GM19099 (cell line): ENCODE data around the gene LBH.

Source experiments
- POLR2A ChIP-seq: IDR thresholded peaks from 3 replicates; pipeline ENCODE4 v1.6.1; 2011; ENCODE audit warnings: low read depth; ENCODE audit not compliant: insufficient read length; ENCODE audit errors: extremely low read depth

Gene LBH

DNA sequence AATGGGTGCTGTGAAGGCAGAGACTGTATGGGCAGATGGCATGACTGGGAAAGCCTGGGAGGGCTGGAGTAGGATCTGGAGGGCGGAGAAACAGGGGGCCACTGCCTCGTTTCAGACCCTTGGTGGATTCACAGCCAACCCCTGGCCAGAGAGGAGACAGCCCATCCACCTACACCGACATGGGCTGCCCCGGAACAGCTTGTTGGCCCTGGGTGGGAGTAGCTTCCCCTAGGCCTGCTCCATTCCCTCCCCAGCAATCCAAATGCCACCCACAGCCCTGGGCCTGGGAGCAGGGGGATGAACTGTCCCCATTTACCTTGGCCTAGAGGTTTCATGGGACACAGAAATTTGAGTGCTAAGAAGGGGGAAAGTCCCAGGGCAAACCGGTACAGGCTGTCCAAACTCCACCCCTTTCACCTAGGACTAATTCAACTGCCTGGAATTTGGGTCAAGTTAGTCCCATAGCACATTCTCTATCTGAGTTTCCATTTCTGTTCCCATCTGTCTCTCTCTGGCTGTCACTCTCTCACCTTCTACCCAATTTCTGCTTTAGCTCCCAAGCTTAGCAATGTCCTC is 37.0 kb downstream of the LBH start:
- TF ChIP-seq POLR2A, result no peak

DNA sequence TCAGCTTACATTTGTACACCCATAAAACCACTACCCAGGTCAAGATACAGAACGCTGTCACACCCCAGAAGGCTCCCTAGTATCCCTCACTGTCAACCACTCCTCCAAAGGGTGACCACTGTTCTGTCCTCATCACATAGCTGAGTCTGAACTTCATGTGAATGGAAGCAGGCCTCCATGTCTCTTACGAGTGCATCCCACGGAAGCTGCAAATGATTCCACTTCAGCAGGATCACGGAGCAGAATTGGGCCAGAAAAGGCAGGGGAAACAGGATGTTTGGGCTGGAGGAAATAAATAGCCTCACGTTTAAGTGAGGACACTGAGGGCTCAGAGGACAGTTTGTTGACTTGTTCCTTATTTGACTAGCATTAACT is 38.4 kb downstream of the LBH start:
- TF ChIP-seq POLR2A, result no peak

DNA sequence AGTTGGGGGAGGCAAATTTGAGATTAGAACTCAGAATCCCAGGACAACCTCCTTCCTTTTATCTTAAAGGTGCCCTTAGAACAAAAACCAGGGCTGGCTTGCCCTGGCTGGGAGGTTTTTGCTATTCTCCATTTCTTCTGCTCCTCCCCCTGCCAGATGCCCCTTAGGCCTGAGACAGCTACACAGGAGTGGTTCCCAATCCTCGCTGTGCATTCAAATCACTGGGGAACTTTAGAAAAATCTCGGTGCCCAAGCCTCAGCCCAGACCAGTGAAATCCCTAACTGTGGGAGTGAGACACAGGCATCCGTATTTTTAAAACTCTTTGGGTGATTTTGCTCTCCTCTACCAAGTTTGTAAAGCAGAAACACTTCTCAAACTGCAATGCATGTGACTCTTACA is 38.8 kb downstream of the LBH start:
- TF ChIP-seq POLR2A, result no peak

DNA sequence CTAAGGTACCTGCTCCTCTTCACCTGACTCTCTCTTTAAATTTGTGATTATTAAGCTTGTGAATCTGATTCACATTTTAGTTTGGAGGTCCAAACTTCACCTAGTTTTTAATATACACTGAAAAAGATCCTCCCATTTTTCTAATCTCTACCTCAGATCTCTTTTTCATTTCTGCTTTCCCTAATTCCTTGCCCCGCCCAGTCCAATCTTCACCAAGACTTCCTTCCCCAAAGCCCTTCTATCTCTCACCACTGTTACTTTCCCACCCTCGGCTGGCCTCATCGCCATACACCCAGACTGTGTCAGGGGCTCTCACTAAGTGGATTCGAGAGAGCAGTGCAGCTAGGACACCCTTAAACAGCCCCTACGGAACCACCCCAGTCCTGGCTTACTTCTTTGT is 40.0 kb downstream of the LBH start:
- no peak for TF ChIP-seq POLR2A

DNA sequence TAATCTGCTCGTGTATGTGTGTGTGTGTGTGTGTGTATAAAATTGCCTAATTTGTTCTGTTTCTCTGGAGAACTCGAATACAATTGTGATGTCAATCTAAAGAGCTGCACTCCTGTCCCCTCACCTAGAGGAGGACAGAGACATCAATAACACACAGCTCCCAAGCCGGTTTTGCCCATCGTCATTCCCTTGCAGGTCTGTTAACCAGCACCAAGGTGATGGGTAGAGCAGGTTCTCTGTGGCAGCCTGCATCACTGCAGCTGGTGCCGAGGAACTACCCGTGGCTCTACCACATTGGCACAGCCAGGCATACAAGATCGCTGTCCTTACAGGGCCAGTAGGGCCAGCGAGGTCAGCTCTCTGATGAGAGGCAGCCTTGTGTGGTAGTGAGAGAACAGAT is 41.0 kb downstream of the LBH start:
- TF ChIP-seq POLR2A, result no peak

DNA sequence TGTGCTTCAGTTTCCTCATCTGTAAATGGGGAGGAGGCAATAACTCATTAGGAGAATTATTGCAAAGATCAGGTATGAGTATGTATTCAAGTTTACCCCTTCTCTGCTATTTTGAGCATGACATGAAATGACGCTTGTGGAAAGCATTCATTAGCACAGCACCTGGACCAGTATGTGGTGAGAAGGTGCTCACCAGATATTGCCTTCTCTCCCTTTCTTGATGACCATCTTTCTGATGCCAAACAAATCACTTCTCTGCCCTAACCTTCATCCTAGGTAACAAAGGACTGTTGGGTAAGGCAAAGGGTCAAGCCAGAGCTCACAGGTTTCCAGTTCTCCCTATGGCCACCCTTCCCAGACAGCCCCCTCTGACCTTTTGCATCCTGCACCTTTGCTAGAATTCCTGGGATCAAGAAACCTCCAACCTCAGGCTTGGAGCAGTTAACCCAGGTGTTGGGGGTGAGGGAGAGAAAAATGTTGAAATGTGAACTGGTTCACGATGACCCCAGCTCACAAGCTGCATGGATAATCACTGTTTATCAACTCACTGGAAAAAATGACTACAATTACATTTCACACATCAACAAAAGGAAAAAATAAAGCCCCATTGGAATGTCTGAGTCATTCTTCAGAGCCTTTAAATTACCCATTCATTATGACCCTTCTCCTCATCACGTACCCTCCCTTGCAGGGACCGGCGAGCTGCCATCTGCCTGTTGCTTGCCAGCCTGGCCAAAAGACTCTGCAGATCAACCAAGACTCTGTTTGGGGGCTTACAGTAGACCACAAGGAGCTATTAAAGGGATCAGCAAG is 41.6 kb downstream of the LBH start:
- TF ChIP-seq POLR2A, result no peak

DNA sequence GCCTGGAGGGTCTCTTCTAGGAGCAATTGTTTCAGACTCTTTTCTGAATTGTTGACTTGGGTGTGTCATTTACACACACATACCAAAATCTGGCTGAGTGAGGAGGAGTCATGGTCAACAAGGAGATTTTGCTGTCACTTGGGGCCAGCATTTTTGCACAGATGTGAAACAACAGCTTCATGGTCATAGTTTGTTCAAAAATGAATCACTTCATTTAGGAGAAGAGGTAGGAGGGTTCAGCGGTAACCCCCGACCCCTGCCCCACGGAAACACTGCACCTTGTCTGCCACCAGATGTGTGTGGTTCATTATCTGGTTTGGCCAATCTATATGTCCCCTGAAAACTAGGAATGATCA is 42.2 kb downstream of the LBH start:
- no peak for TF ChIP-seq POLR2A

DNA sequence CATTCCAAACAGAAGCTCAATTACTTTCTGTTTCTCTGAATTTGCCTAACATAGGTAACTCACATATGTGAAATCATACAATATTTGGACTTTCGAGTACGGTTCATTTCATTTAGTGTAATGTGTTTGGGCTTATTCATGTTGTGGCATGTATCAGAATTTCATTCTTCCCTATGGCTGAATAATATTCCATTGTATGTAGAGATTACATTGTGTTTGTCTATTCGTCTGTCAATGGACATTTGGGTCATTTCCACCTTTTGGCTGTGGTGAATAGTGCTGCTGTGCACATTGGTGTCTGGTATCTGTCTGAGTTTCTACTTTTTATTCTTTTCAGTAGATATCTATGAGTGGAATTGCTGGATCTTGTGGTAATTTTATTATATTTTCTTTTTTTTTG is 43.9 kb downstream of the LBH start:
- no peak for TF ChIP-seq POLR2A

DNA sequence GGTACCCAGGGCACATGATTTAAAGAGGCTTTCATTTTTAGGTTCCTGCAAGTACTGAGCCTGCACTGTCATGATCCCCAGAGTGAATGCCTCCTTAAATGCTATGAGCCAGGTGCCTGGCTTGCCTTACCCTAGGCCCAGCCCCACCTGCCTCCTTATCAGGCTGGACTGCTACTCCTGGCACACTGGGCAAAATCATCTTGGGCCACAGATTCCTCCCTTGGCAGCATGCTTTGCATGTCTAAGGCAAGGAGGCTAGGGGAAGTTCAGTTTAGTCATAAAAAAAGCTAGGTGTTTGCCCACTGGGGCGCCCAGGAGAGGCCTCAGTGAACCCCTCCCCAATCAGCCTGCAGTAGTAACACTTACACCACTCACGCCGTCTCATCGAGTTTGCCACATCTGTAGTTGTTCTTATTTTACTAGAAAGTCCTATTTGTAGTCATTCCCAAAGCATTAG is 45.1 kb downstream of the LBH start:
- TF ChIP-seq POLR2A, result no peak

DNA sequence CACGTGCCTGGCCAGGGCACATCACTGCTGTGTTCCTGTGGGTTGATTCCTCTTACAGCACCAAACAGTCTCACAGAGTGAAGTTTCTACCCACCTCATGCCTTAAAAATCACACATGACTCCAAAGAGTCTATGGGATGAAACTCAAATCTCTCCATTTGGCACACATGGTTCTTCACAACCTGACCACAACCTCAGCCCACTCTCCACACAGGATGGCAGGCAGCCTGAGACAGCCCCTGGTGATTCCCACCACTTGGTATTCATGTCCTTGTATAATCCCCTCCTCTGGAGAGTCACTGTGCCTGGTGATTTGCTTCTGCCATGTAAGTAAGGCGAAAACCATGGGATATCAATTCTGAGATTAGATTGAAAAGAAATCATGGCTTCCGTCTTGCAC is 46.2 kb downstream of the LBH start:
- TF ChIP-seq POLR2A, result no peak

DNA sequence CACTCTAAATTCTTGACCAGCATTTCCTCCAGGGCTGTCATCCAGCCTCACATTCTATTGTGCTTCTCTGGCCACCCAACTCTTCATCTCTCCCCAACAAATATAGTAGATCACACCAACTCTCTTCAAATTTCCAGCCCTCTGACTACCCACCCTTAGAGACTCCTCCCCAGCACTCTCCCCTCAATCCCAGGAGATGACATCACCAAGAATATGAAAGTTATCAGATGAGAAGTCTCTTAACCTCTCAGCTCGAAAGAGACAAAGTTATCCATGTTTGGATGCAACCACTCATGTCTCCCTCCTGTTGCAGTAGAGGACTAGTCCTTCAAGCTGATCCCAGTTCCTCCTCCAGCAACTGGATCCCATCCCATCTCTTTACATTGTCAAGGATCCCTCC is 47.1 kb downstream of the LBH start:
- TF ChIP-seq POLR2A, result no peak

DNA sequence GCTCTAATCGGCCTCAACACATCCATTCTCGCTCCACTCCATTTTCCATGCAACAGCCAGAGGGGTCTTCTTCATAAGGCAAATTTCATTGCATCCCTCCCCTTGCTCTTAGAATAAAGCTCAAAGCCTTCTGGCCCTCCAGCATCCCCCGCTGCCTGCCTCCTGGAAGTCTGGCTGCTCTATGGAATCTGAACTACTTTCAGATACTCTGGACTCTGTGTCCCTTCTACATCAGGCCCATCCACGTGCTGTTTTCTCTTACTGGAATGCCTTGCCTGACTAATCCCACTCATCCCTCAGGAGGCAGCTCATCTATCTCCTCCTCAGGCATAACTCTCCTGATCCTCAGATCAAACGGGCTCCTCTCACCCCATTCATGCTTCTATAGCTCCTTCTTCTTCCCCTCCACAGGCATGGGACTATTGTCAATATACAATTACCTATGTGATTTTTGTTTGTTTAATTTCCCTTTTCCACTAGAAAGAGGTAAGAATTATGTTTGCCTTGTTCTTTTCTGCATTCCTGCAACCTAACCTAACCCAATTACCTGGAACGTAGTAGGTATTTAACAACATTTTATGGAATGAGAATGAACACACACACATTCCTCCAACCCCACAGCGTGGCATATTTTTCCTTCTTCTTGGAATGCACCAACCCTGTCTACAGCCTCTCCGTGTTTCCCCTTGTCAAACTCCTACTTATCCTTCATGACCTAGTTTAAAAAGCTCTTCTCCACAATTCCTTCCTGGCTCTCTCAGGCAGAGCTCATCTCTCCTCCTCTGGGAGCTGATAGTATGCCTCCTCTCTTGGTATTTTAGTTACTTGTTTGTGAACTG is 49.5 kb downstream of the LBH start:
- TF ChIP-seq POLR2A, result no peak

DNA sequence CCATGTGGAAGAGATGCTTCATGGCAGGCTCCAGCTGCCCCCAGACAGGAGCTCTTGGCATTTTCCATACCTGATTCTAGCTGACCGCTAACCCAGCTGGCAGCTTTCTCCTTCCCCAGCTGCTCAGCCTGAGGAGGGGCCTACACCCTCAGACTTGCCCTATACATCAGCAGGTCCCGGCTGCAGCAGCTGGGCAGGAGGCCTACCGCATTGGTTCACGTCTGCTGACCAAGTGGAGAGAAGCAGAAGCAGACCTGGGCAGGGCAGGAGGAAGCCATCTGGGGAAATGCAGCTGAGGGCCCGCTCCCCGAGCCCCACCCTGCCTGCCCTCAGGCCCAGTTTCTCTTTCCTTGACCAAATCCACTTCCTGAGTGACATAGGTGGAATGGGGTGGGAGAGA is 50.7 kb downstream of the LBH start:
- no peak for TF ChIP-seq POLR2A

DNA sequence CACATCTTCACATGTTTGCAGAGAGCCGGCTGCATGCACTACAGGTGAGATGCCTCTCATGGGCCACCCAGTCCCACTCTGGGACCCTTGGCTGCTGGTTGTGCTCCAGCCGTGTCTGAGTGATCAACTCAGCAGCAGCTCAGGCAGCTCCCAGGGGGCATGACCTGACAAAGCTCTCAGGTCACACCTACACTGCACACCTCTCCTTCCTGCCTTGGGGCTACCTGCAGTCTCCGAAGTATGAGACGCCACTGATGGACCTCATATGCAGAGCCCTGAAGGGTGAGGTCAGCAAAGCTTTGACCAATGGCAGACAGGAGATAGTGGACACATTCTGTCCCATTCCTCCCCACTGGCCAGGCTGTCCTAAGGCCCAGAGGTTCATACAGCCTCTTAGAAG is 51.4 kb downstream of the LBH start:
- no peak for TF ChIP-seq POLR2A

DNA sequence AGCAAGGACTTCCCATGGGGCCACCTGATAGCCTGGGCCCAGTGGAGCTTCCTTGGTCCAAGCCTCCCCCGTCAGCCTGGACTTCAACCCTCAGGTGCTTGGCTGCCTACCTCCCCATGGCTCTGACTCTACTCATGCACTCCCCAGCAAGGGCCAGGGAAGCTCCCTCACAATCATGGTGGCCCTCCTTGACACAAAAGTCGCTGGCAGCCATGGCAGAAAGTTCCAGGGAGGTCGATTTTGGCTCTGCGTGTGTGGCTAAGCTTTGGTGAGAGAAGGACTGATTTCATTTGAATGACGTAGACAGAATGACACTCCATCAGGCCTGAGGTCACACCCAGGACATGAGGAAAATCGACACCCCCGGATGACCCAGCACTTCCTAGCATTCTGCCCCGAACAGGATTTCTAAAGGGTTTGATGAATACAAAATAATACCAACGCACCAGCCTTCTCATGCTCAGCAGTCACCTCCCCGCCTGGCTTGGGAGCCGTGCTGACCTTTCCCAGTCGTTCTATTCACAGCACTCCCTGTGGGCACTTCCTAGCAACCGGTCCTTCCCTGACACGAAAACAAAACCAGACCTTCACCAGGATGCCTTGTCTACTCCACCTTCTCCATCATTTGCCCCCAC is 52.7 kb downstream of the LBH start:
- no peak for TF ChIP-seq POLR2A
